Mesendoderm (in vitro differentiated cells): ENCODE results near the gene KIAA0825.

Source experiments
- DNase-seq: peaks from one replicate; pipeline ENCODE4 v3.0.0; 2013
- H2AK5ac ChIP-seq: 2 replicates; pipeline ENCODE4 v1.6.1; 2013; ENCODE audit warnings: low read length, inconsistent platforms
- H2BK120ac ChIP-seq: 2 replicates; pipeline ENCODE4 v1.6.1; 2013; ENCODE audit warnings: low read depth, mild to moderate bottlenecking, low read length, moderate library complexity, mixed read lengths
- H2BK15ac ChIP-seq: replicated peaks from 2 replicates; pipeline ENCODE4 v1.6.1; 2013; ENCODE audit warnings: low read depth, mild to moderate bottlenecking, moderate library complexity
- H2BK5ac ChIP-seq: 2 replicates; pipeline ENCODE4 v1.6.1; 2013; ENCODE audit warnings: low read length, inconsistent platforms
- H3K18ac ChIP-seq: 2 replicates; pipeline ENCODE4 v1.6.1; 2013; ENCODE audit warnings: mild to moderate bottlenecking, low read length, mixed read lengths
- H3K23ac ChIP-seq: one replicate; pipeline ENCODE4 v1.6.1; 2013; ENCODE audit warnings: low read length
- H3K27ac ChIP-seq: 2 replicates; pipeline ENCODE4 v1.5.1; 2013; ENCODE audit warnings: low read depth, mild to moderate bottlenecking, inconsistent platforms, low read length, moderate library complexity
- H3K27me3 ChIP-seq: 2 replicates; pipeline ENCODE4 v1.6.1; 2013; ENCODE audit warnings: low read length, control low read depth, mild to moderate bottlenecking, inconsistent platforms; ENCODE audit not compliant: insufficient read depth, poor library complexity
- H3K36me3 ChIP-seq: 2 replicates; pipeline ENCODE4 v1.6.1; 2013; ENCODE audit warnings: low read length, inconsistent platforms; ENCODE audit not compliant: control insufficient read depth, insufficient read depth
- H3K4ac ChIP-seq: one replicate; pipeline ENCODE4 v1.6.1; 2013; ENCODE audit warnings: low read depth, mild to moderate bottlenecking, low read length, moderate library complexity
- H3K4me1 ChIP-seq: 2 replicates; pipeline ENCODE4 v1.6.1; 2013; ENCODE audit warnings: low read depth, low read length, inconsistent platforms; ENCODE audit not compliant: control insufficient read depth
- H3K4me2 ChIP-seq: 2 replicates; pipeline ENCODE4 v1.6.1; 2013; ENCODE audit warnings: low read length
- H3K4me3 ChIP-seq: 2 replicates; pipeline ENCODE4 v1.5.1; 2013; ENCODE audit warnings: mild to moderate bottlenecking, low read length
- H3K56ac ChIP-seq: one replicate; pipeline ENCODE4 v1.6.1; 2013; ENCODE audit warnings: low read length
- H3K79me1 ChIP-seq: 2 replicates; pipeline ENCODE4 v1.6.1; 2013; ENCODE audit warnings: low read length, inconsistent platforms
- H3K79me2 ChIP-seq: 2 replicates; pipeline ENCODE4 v1.6.1; 2013; ENCODE audit warnings: mild to moderate bottlenecking, low read length; ENCODE audit not compliant: control insufficient read depth, insufficient read depth
- H3K9ac ChIP-seq: 2 replicates; pipeline ENCODE4 v1.6.1; 2013; ENCODE audit warnings: low read length, inconsistent platforms
- H4K5ac ChIP-seq: one replicate; pipeline ENCODE4 v1.6.1; 2013; ENCODE audit warnings: low read length
- H4K8ac ChIP-seq: one replicate; pipeline ENCODE4 v1.6.1; 2013; ENCODE audit warnings: low read depth, mild to moderate bottlenecking, control low read depth, low read length, moderate library complexity
- WGBS: extraction: QIAGEN DNeasy Blood & Tissue Kit; methylation state at CpG from one replicate; pipeline ENCODE4 v1.1.7; 2013; ENCODE audit warnings: low lambda C conversion rate, missing lambda C conversion rate; ENCODE audit not compliant: insufficient coverage; ENCODE audit errors: extremely low coverage; 5-methylcytosine and 5-hydroxymethylcytosine counted together

The KIAA0825 gene

DNA sequence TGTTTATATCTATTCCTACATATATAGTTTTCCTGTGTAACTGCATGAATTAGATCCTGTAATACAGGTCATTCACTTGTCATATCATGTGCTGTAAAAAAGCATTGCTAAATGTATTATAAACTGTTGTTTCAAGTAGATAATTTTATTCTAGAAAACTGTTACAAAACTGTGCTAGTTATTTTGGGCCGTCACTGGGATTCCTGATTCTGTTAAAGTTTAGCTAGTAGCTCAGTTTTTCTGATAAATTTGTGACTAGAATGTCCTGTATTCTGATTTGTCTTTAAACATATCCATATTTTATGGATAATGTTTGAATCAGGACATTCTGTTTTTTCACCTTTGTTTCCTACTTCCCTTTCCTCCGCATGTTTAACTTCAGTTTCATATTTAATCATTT, 5.5 kb upstream of the KIAA0825 start:
- no peak for DNase-seq

DNA sequence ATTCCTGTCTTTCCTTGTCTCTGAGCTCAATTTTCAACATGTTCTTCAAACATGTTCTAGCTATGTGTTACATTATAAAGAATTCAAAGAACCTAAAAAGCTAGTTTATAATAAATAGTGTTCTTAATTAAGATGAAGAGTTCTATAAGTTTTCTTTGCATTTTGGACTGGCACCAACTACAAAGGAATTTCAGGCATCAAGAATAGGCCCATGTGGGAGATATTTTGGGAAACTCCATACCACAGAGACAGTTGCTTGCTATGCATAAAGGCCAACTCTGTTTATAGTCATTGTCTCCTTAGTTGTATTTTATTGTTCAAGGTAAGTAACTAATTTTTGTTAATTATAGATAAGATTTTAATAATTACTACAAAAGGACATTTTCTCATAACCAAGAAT, 4.6 kb upstream of the KIAA0825 start:
- H4K8ac ChIP-seq: no peak overlapping the region
- H3K4ac ChIP-seq: no peak overlapping the region
- no peak for DNase-seq
- no peak overlapping the region for H4K5ac ChIP-seq
- H3K56ac ChIP-seq: no peak overlapping the region
- H3K36me3 ChIP-seq: no peaks in the 10 kb centered on the region
- H3K27me3 ChIP-seq: no peaks in the 10 kb centered on the region
- H2BK120ac ChIP-seq: no peak overlapping the region
- H2AK5ac ChIP-seq: no peak overlapping the region
- no peak overlapping the region for H3K23ac ChIP-seq
- H3K18ac ChIP-seq: no peak overlapping the region
- no peak overlapping the region for H3K4me2 ChIP-seq
- no peak overlapping the region for H2BK15ac ChIP-seq
- no peak overlapping the region for H3K27ac ChIP-seq
- no peaks in the 10 kb centered on the region for H3K79me1 ChIP-seq
- H3K4me3 ChIP-seq: no peak overlapping the region
- H3K9ac ChIP-seq: no peak overlapping the region
- peaks cover 19% of the 10 kb centered on the region for H3K79me2 ChIP-seq
- H2BK5ac ChIP-seq: no peak overlapping the region
- no peaks in the 10 kb centered on the region for H3K4me1 ChIP-seq

More for the DNA sequence above, 5.5 kb upstream of the KIAA0825 start:
- no peak overlapping the region for H3K4me3 ChIP-seq
- no peak overlapping the region for H3K4ac ChIP-seq
- no peak overlapping the region for H2BK5ac ChIP-seq
- no peak overlapping the region for H4K8ac ChIP-seq
- no peaks in the 10 kb centered on the region for H3K79me1 ChIP-seq
- WGBS: no CpG with 5 or more reads among the region's 2 CpGs
- H3K27ac ChIP-seq: no peak overlapping the region
- no peak overlapping the region for H3K23ac ChIP-seq
- peaks cover 19% of the 10 kb centered on the region for H3K79me2 ChIP-seq
- no peak overlapping the region for H2AK5ac ChIP-seq
- H2BK15ac ChIP-seq: no peak overlapping the region
- H3K56ac ChIP-seq: no peak overlapping the region
- H3K4me1 ChIP-seq: no peaks in the 10 kb centered on the region
- H3K9ac ChIP-seq: no peak overlapping the region
- no peak overlapping the region for H2BK120ac ChIP-seq
- no peak overlapping the region for H3K18ac ChIP-seq
- H3K36me3 ChIP-seq: no peaks in the 10 kb centered on the region
- no peaks in the 10 kb centered on the region for H3K27me3 ChIP-seq
- no peak overlapping the region for H3K4me2 ChIP-seq
- no peak overlapping the region for H4K5ac ChIP-seq

DNA sequence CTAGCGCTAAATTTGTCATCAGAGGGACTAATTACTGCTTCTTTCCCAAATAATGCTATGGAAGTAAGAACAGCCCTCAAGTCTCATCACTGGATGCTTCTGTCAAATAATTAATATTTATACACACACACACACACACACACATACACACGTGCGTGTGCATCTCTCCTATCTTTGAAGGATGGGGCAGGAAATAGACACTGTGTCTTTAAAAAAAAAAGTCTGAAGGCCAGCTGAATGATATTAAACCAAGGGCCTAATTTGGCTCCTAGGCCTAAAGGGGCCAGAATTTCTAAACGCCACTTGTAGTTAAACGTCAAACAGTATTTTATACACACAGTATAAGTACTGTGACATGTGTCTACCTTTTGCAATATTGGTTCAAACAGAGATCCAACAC, 3.4 kb upstream of the KIAA0825 start:
- H3K56ac ChIP-seq: no peak overlapping the region
- WGBS: no CpG with 5 or more reads among the region's 5 CpGs
- no peaks in the 10 kb centered on the region for H3K79me1 ChIP-seq
- H3K27me3 ChIP-seq: no peaks in the 10 kb centered on the region
- H4K5ac ChIP-seq: no peak overlapping the region
- H3K18ac ChIP-seq: no peak overlapping the region
- no peak overlapping the region for H2BK15ac ChIP-seq
- no peaks in the 10 kb centered on the region for H3K4me1 ChIP-seq
- no peak overlapping the region for H2BK120ac ChIP-seq
- no peak overlapping the region for H2BK5ac ChIP-seq
- peak overlapping the region; percentile 5 for H3K9ac ChIP-seq
- H3K79me2 ChIP-seq: peaks cover 19% of the 10 kb centered on the region
- no peak overlapping the region for H3K27ac ChIP-seq
- H3K23ac ChIP-seq: no peak overlapping the region
- no peak overlapping the region for H4K8ac ChIP-seq
- H3K4ac ChIP-seq: no peak overlapping the region
- H3K36me3 ChIP-seq: no peaks in the 10 kb centered on the region
- H3K4me3 ChIP-seq: no peak overlapping the region
- H3K4me2 ChIP-seq: no peak overlapping the region
- DNase-seq: no peak
- H2AK5ac ChIP-seq: no peak overlapping the region

DNA sequence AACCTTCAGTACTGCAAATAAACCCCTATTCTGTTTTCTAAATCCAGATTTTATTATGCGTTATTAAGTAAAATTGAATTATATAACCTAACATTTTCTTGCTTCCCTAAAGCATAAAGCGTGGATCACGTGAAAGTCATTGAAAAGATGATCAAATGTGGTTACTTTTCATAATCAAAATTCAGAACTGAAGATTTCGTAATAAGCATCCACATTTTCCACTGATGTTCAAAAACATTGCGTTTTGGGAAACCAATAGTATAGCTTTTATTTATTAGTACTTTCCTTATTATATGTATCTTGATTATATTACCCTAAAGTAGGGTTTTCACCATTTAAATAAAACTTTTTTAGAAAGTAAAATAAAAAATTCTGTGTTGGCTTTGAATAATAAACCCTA, 1.9 kb upstream of the KIAA0825 start:
- no peak overlapping the region for H3K56ac ChIP-seq
- H2BK15ac ChIP-seq: no peak overlapping the region
- no peak overlapping the region for H3K27ac ChIP-seq
- H3K79me1 ChIP-seq: no peaks in the 10 kb centered on the region
- no peak overlapping the region for H3K18ac ChIP-seq
- DNase-seq: no peak
- no peak overlapping the region for H3K4me3 ChIP-seq
- no peaks in the 10 kb centered on the region for H3K4me1 ChIP-seq
- H3K27me3 ChIP-seq: no peaks in the 10 kb centered on the region
- H3K4ac ChIP-seq: no peak overlapping the region
- H3K23ac ChIP-seq: no peak overlapping the region
- no CpG with 5 or more reads among the region's 5 CpGs for WGBS
- H3K79me2 ChIP-seq: peaks cover 19% of the 10 kb centered on the region
- no peak overlapping the region for H2BK5ac ChIP-seq
- no peak overlapping the region for H4K5ac ChIP-seq
- no peak overlapping the region for H4K8ac ChIP-seq
- no peak overlapping the region for H3K4me2 ChIP-seq
- no peak overlapping the region for H2BK120ac ChIP-seq
- H3K9ac ChIP-seq: no peak overlapping the region
- H3K36me3 ChIP-seq: no peaks in the 10 kb centered on the region
- H2AK5ac ChIP-seq: no peak overlapping the region

DNA sequence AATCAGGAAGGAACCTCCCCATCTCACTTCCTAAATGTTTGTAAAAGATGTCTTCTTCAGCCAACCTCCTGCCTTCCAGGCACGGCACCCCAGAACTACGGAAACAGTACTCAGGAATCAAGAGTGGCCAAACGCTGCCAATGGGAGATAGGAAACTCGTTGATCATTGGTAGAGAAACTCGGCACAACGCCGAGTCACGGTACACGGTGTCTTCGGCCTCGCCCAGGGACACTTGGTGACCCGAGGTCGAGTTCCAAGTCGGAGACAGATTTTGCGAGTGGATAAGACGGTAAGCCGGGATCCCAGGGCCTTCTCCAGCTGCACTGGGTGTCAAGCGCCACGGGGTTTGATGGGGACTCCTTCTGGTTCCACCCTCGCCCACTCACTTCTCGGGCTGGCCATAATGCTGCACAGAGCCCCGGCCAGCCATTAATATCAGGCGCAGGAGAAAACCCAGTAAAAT, 343 bp downstream of the KIAA0825 start:
- Histone ChIP-seq H4K8ac (no peak overlapping the region), H2BK5ac (no peak overlapping the region), H2AK5ac (no peak overlapping the region), H3K56ac (peak overlapping the region; percentile 89), H3K9ac (peak overlapping the region; percentile 86), H2BK120ac (no peak overlapping the region), H3K27ac (peak overlapping the region; percentile 95), H3K36me3 (no peaks in the 10 kb centered on the region), H3K4me2 (peak overlapping the region; percentile 90), H3K79me1 (no peaks in the 10 kb centered on the region), H3K27me3 (no peaks in the 10 kb centered on the region), H2BK15ac (no peak overlapping the region), H3K18ac (peak overlapping the region; percentile 85), H3K4me1 (no peaks in the 10 kb centered on the region), H3K4ac (no peak overlapping the region), H3K4me3 (peak overlapping the region; percentile 86), H3K23ac (peak overlapping the region; percentile 35), H4K5ac (no peak overlapping the region), H3K79me2 (peaks cover 19% of the 10 kb centered on the region)
- DNase-seq: peak; percentile 89
- WGBS: no CpG with 5 or more reads among the region's 23 CpGs

DNA sequence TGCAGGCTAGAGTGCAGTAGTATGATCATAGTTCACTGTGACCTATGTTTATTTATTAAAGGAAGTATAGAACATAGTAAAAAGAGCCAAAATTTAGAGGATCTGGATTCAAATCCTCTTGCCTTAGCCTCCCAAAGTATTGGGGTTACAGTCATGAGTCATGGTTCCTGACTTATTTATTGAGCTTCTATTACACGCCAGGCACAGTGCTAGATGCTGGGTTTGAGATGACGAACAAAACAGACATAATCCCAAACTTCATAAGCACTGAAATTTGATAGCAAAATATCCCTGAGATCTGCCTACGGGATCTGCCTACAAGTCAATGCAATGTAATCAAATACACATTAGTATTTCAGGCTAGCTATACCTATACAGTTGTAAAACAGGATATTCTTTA, 2.5 kb downstream of the KIAA0825 start:
- Histone ChIP-seq H3K56ac (no peak overlapping the region), H3K4ac (no peak overlapping the region), H3K9ac (no peak overlapping the region), H3K23ac (no peak overlapping the region), H3K4me2 (no peak overlapping the region), H3K4me1 (no peaks in the 10 kb centered on the region), H3K79me2 (peaks cover 11% of the 10 kb centered on the region), H2BK5ac (no peak overlapping the region), H3K27ac (no peak overlapping the region), H3K4me3 (no peak overlapping the region), H3K18ac (no peak overlapping the region), H2AK5ac (no peak overlapping the region), H3K36me3 (no peaks in the 10 kb centered on the region), H4K8ac (no peak overlapping the region), H2BK120ac (no peak overlapping the region), H4K5ac (no peak overlapping the region), H3K79me1 (no peaks in the 10 kb centered on the region), H3K27me3 (no peaks in the 10 kb centered on the region), H2BK15ac (no peak overlapping the region)
- DNase-seq: no peak
- WGBS: no CpG with 5 or more reads among the region's 3 CpGs
